ENCODE results near the gene NCR2.
"Not testable (repeated sequence)": the region's sequence is repeated elsewhere in the genome, so short reads cannot be mapped to it uniquely, and the experiment has no call there.

The NCR2 gene

GRCh38 chr6:41294214-41294872 is 41.1 kb upstream of the NCR2 start (continued):
- no peak for TF ChIP-seq CSRNP3 (CRISPR knock-in tag; IDR thresholded peaks at IDR 0.05)
- no peak for TF ChIP-seq PATZ1 (CRISPR knock-in tag; IDR thresholded peaks at IDR 0.05; ENCODE audit: borderline replicate concordance)
- TF ChIP-seq ZFP3 (CRISPR knock-in tag; IDR thresholded peaks at IDR 0.05): no peak
- no peak for TF ChIP-seq ZFP30 (CRISPR knock-in tag; IDR thresholded peaks at IDR 0.05)
- TF ChIP-seq PPARA (CRISPR knock-in tag; IDR thresholded peaks at IDR 0.05; ENCODE audit: borderline replicate concordance): no peak

- ATAC-seq: not testable (repeated sequence)
Observed at GRCh38 chr6:41297248-41297647, 38.2 kb upstream of the NCR2 start.

GRCh38 chr6:41298785-41299502 is 36.5 kb upstream of the NCR2 start:
- ATAC-seq: no peak
- TF ChIP-seq BACH2 (CRISPR knock-in tag; IDR thresholded peaks at IDR 0.05; ENCODE audit: borderline replicate concordance): no peak
- no peak for TF ChIP-seq PPARA (CRISPR knock-in tag; IDR thresholded peaks at IDR 0.05; ENCODE audit: borderline replicate concordance)

GRCh38 chr6:41302638-41303037 is 32.8 kb upstream of the NCR2 start:
- TF ChIP-seq BACH2 (CRISPR knock-in tag; IDR thresholded peaks at IDR 0.05; ENCODE audit: borderline replicate concordance) (no peak), ZC3H10 (CRISPR knock-in tag; IDR thresholded peaks at IDR 0.05) (no peak), TOX (CRISPR knock-in tag; IDR thresholded peaks at IDR 0.05; ENCODE audit: borderline replicate concordance) (no peak), SNAI2 (CRISPR knock-in tag; IDR thresholded peaks at IDR 0.05) (no peak), OSR1 (CRISPR knock-in tag; IDR thresholded peaks at IDR 0.05) (no peak), POU6F1 (CRISPR knock-in tag; IDR thresholded peaks at IDR 0.05; ENCODE audit: borderline replicate concordance, low read depth) (no peak), ZNF70 (CRISPR knock-in tag; IDR thresholded peaks at IDR 0.05) (no peak), TCF4 (CRISPR knock-in tag; IDR thresholded peaks at IDR 0.05; ENCODE audit: borderline replicate concordance) (no peak), GLIS3 (CRISPR knock-in tag; IDR thresholded peaks at IDR 0.05) (no peak), CREB5 (CRISPR knock-in tag; IDR thresholded peaks at IDR 0.05; ENCODE audit: low read depth) (no peak), ZFP30 (CRISPR knock-in tag; IDR thresholded peaks at IDR 0.05) (no peak), ESRRG (CRISPR knock-in tag; IDR thresholded peaks at IDR 0.05) (no peak), ISL1 (CRISPR knock-in tag; IDR thresholded peaks at IDR 0.05) (no peak)
- ATAC-seq: no peak

- TF ChIP-seq ZC3H10 (CRISPR knock-in tag; IDR thresholded peaks at IDR 0.05) (no peak), TSHZ2 (CRISPR knock-in tag; IDR thresholded peaks at IDR 0.05) (no peak), ZNF8 (CRISPR knock-in tag; IDR thresholded peaks at IDR 0.05) (no peak), PPARA (CRISPR knock-in tag; IDR thresholded peaks at IDR 0.05; ENCODE audit: borderline replicate concordance) (no peak)
- ATAC-seq: peak; percentile 62; the same call in 2 of the 3 replicates
Observed at GRCh38 chr6:41306187-41306854, 29.1 kb upstream of the NCR2 start.
